Bronchial epithelial cell (primary cell): ENCODE data around the gene GNLY. TPM values are rescaled to one million over a fixed set of nuclear protein-coding genes. Genes with fewer than 3 reads are reported as not detected.

Experiments
- DNase-seq: peaks from one replicate; pipeline ENCODE4 v3.0.0-alpha.2; 2010; ENCODE audit warnings: low read depth
- FAIRE-seq: peaks from 2 replicates; lab custom pipeline; 2011; peaks lifted over from hg19 to GRCh38; lab: Jason Lieb, UNC
- H3K27me3 ChIP-seq: 2 replicates; pipeline ENCODE4 v1.5.1; 2011; ENCODE audit warnings: low read length; ENCODE audit not compliant: control insufficient read depth, insufficient read depth
- H3K36me3 ChIP-seq: 2 replicates; pipeline ENCODE4 v1.5.1; 2011; ENCODE audit warnings: low read length; ENCODE audit not compliant: control insufficient read depth, insufficient read depth
- H3K4me3 ChIP-seq: 2 replicates; pipeline ENCODE4 v1.5.1; 2011; ENCODE audit warnings: mild to moderate bottlenecking, low read depth, low read length, control low read depth
- total RNA-seq: library from RNA; depleted of rRNA; stranded (reverse); fragments of >200 nt; gene quantifications from 2 replicates; pipeline ENCODE4 v1.2.1, GENCODE V29; 2014
- TF ChIP-seq, protein P1 (sequence below): IDR thresholded peaks from 2 replicates; pipeline ENCODE4 v1.5.1; 2011; ENCODE audit warnings: mild to moderate bottlenecking, moderate library complexity, low read length, control low read depth, inconsistent platforms; ENCODE audit not compliant: insufficient read depth, severe bottlenecking

GNLY gene
- total RNA-seq, 1 donor from 2014 or later: not detected

- FAIRE-seq: no peak
- no peak overlapping the region for H3K4me3 ChIP-seq
- TF ChIP-seq, protein P1, sequence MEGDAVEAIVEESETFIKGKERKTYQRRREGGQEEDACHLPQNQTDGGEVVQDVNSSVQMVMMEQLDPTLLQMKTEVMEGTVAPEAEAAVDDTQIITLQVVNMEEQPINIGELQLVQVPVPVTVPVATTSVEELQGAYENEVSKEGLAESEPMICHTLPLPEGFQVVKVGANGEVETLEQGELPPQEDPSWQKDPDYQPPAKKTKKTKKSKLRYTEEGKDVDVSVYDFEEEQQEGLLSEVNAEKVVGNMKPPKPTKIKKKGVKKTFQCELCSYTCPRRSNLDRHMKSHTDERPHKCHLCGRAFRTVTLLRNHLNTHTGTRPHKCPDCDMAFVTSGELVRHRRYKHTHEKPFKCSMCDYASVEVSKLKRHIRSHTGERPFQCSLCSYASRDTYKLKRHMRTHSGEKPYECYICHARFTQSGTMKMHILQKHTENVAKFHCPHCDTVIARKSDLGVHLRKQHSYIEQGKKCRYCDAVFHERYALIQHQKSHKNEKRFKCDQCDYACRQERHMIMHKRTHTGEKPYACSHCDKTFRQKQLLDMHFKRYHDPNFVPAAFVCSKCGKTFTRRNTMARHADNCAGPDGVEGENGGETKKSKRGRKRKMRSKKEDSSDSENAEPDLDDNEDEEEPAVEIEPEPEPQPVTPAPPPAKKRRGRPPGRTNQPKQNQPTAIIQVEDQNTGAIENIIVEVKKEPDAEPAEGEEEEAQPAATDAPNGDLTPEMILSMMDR: no peak
- H3K27me3 ChIP-seq: peaks cover 4% of the 10 kb centered on the region
- H3K36me3 ChIP-seq: no peaks in the 10 kb centered on the region
- no peak for DNase-seq
Measured at GRCh38 chr2:85695691-85696668, 1.8 kb downstream of the GNLY start.

DNA sequence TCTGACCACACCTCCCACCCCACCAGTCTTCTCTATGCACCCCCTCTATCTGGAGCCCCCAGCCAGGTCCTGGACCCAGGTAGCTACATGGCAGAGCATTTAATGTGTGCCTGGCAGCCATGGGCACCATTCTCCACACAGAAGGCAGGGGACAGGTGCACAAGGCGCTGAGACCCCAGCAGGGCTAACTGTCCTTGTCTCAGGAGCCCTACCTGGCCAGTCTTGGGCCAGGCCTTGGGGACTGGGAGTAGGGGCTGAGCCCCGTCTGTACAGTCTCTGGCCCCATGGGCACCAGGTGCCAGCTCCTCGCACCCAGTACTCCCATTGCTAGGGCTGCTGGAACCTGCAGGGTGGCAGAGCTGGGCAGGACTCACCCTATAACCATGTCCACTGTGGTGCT is 2.9 kb downstream of the GNLY start:
- DNase-seq (no peak), FAIRE-seq (no peak)
- TF ChIP-seq, protein P1: no peak
- Histone ChIP-seq H3K4me3 (no peak overlapping the region), H3K36me3 (no peaks in the 10 kb centered on the region), H3K27me3 (peaks cover 4% of the 10 kb centered on the region)

DNA sequence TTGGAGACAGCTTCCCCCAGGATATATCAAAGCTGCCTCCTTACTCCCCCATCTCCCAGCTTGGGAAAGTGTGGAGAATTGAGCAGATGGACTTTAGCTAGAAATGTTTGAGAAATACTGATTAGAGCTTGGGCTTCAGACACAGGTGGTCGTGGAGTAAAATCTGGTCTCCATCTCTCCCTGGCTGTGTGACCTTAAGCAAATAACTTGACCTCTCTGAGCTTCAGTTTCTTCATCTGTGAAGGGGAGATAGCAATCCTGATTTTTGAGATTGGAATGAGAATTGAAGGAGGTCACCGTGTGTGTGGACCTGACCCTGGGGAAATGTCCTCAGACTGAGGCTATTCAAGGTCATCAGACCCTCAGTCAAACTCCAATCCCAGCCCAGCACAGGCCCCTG is 3.6 kb downstream of the GNLY start:
- Histone ChIP-seq H3K4me3 (no peak overlapping the region), H3K27me3 (peaks cover 4% of the 10 kb centered on the region), H3K36me3 (no peaks in the 10 kb centered on the region)
- TF ChIP-seq, protein P1: no peak
- no peak for FAIRE-seq
- no peak for DNase-seq

- Histone ChIP-seq H3K4me3 (no peak overlapping the region), H3K36me3 (no peaks in the 10 kb centered on the region), H3K27me3 (peaks cover 4% of the 10 kb centered on the region)
- TF ChIP-seq, protein P1: no peak
- no peak for FAIRE-seq
- DNase-seq: no peak
Measured at GRCh38 chr2:85698184-85698879, 4.2 kb downstream of the GNLY start.

DNA sequence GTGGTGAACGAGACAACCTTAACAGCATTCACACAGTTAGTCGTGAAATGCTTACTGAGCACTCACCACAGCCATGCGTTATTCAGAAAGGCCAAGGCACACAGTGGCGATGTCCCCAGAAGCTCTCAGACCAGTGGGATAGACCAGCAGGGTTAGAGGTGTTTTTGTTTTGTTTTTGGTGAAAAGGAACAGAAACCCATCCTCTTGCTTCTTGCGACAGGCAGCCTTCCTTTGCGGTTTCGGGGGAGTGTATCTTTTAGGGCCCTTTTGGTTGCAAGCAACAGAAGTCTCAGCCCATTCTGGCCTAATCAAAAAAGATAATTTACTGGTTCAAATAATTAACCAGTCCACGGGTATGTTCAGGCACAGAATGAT is 4.7 kb downstream of the GNLY start:
- FAIRE-seq (peak; percentile 55), DNase-seq (no peak)
- H3K36me3 ChIP-seq: no peaks in the 10 kb centered on the region
- TF ChIP-seq, protein P1: no peak
- H3K4me3 ChIP-seq: no peak overlapping the region
- peaks cover 2% of the 10 kb centered on the region for H3K27me3 ChIP-seq
